DOHH2 (cell line): ENCODE results near the gene GLB1L2.

Source experiments
- EZH2phosphoT487 ChIP-seq: fragments of 200-600 bp; sonication (generic); IDR thresholded peaks from 2 replicates; pipeline ENCODE4 v1.6.1; 2017; ENCODE audit warnings: borderline replicate concordance, mild to moderate bottlenecking, antibody characterized with exemption, low read length, moderate library complexity, mixed read lengths
- TF ChIP-seq, protein P1 (sequence below): fragments of 200-600 bp; sonication (generic); IDR thresholded peaks from one replicate; pipeline ENCODE4 v1.5.1; 2014; ENCODE audit warnings: antibody characterized with exemption, mild to moderate bottlenecking, low read depth, low read length; ENCODE audit not compliant: poor library complexity, severe bottlenecking

GRCh38 chr11:134380785-134381184, 49.0 kb downstream of the GLB1L2 start:
- TF ChIP-seq, protein P1, sequence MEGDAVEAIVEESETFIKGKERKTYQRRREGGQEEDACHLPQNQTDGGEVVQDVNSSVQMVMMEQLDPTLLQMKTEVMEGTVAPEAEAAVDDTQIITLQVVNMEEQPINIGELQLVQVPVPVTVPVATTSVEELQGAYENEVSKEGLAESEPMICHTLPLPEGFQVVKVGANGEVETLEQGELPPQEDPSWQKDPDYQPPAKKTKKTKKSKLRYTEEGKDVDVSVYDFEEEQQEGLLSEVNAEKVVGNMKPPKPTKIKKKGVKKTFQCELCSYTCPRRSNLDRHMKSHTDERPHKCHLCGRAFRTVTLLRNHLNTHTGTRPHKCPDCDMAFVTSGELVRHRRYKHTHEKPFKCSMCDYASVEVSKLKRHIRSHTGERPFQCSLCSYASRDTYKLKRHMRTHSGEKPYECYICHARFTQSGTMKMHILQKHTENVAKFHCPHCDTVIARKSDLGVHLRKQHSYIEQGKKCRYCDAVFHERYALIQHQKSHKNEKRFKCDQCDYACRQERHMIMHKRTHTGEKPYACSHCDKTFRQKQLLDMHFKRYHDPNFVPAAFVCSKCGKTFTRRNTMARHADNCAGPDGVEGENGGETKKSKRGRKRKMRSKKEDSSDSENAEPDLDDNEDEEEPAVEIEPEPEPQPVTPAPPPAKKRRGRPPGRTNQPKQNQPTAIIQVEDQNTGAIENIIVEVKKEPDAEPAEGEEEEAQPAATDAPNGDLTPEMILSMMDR: no peak
- no peak for TF ChIP-seq EZH2phosphoT487
